ENCODE data around the gene IQCC. TPM values are rescaled to one million over a fixed set of nuclear protein-coding genes. Genes with fewer than 3 reads are reported as not detected.

Gene IQCC
- total RNA-seq, 6 donors from 2014 or later, result 0.55 to 6.3 (median 1.9) TPM

DNA sequence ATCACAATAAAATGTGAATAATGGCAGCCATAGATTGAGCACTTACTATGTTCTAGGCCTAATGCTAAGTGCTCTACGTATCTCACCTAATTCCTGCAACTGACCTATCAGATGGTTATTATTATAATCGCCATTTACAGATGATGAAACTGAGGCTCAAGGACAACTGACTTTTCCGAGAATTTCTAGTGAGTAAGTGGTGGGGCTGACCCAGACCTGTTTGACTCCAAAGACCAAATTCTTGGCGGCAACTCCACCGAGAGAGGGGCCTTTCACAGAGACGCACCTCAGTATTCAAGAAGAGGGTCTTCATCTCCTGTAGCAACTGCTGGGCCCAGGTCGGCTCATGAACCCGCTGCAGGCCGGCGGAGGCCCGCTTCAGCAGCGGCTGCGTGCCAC lies 16.1 kb downstream of the IQCC start:
- 9 to 15% methylated on average over 13 of the region's 13 CpGs for WGBS, 2 donors
- Histone ChIP-seq H3K27ac (peak overlapping the region; percentile 89 to 97 (median 92)), H3K9me3 (no peaks in the 10 kb centered on the region), H3K36me3 (peaks cover 13 to 51% (median 35%) of the 10 kb centered on the region in 4 donors), H3K4me3 (peak overlapping the region; percentile 83 to 93 (median 88)), H3K4me1 (peaks cover 19 to 33% (median 29%) of the 10 kb centered on the region in 4 donors), H3K27me3 (no peaks in the 10 kb centered on the region)
- no peak for DNase-seq
- TF ChIP-seq EP300 (IDR thresholded peaks at IDR 0.05) (no peak), POLR2AphosphoS5 (IDR thresholded peaks at IDR 0.05) (no peak), CTCF (IDR thresholded peaks at IDR 0.05) (no peak), POLR2A (IDR thresholded peaks at IDR 0.05) (no peak)
- no peak for ATAC-seq (ENCODE audit: low FRiP score in 2 of 2)

DNA sequence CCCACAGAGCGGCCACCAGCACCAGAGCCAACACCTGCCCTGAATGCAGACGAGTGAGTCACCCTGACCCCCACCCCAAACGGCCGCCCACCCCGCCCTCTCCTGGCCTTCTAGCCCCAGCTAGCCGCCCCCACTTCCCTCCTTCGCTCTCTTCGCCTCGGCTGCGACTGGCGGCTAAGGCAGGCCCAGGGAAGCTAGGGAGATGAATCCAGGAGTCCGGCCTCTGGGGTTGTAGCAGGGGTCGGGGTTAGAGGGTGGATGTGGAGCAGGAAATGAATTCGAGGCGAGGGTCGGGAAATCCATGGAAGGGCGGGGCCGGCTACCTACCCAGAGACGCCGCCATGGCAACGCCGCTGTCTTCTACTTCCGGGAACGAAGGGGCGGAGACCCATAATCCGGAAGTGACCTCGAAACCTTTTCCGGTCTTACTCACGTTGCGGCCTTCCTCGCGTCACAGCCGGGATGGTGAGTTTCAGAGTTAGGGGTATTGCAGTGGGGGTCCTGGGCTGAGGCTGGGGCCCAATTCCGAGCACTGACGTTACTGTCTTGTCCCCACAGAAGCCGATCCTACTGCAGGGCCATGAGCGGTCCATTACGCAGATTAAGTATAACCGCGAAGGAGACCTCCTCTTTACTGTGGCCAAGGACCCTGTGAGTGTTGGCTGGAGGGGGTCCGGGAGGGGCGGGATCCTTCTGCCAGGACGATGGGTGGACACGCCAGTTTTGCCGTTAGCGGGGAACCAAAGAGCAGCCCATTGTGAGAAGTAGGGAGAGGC lies 16.7 kb downstream of the IQCC start, which contains the start of the genes EIF3I and TMEM234:
Gene EIF3I, plus strand, starts transcription at position 428 of the 776 bp plus-strand sequence. Its CDS starts 35 bp downstream, at position 463.
Gene TMEM234, minus strand, starts transcription at position 374 of the 776 bp plus-strand sequence. Its CDS starts 31 bp downstream, at position 343.
- peak in 1 of 4 donors; percentile 74 for TF ChIP-seq EP300 (IDR thresholded peaks at IDR 0.05)
- TF ChIP-seq POLR2AphosphoS5 (IDR thresholded peaks at IDR 0.05), result peak; percentile 97 to 99
- peak in 3 of 4 donors; percentile 62 to 81 (median 62) for TF ChIP-seq POLR2A (IDR thresholded peaks at IDR 0.05)
- TF ChIP-seq CTCF (IDR thresholded peaks at IDR 0.05), result no peak
- WGBS, 2 donors, result 0 to 1% methylated on average over 33 to 43 of the region's 46 CpGs
- H3K4me1 ChIP-seq, result peaks cover 19 to 33% (median 29%) of the 10 kb centered on the region in 4 donors
- H3K36me3 ChIP-seq, result peaks cover 9 to 51% (median 37%) of the 10 kb centered on the region in 4 donors
- H3K4me3 ChIP-seq, result peak within 1 kb of the TSS; percentile 83 to 93 (median 88)
- no peaks in the 10 kb centered on the region for H3K9me3 ChIP-seq
- no peaks in the 10 kb centered on the region for H3K27me3 ChIP-seq
- H3K27ac ChIP-seq, result peak within 1 kb of the TSS; percentile 89 to 97 (median 92)
- peak; percentile 87 to 96 for DNase-seq
- peak; percentile 95 to 98 for ATAC-seq (ENCODE audit: low FRiP score in 2 of 2)

GRCh38 chr1:32223683-32224082 lies 18.2 kb downstream of the IQCC start:
- no peak for TF ChIP-seq CTCF (IDR thresholded peaks at IDR 0.05)
- no peak for TF ChIP-seq EP300 (IDR thresholded peaks at IDR 0.05)
- TF ChIP-seq POLR2A (IDR thresholded peaks at IDR 0.05), result no peak
- TF ChIP-seq POLR2AphosphoS5 (IDR thresholded peaks at IDR 0.05), result no peak
- WGBS, 2 donors, result 73 to 91% methylated on average over 3 of the region's 3 CpGs
- no peak for ATAC-seq (ENCODE audit: low FRiP score in 2 of 2)
- peak overlapping the region in 1 of 4 donors; percentile 93 for H3K4me3 ChIP-seq
- H3K4me1 ChIP-seq, result peaks cover 19 to 33% (median 29%) of the 10 kb centered on the region in 4 donors
- no peak for DNase-seq
- H3K9me3 ChIP-seq, result no peaks in the 10 kb centered on the region
- H3K27me3 ChIP-seq, result no peaks in the 10 kb centered on the region
- H3K27ac ChIP-seq, result peak overlapping the region; percentile 89 to 97 (median 92)
- H3K36me3 ChIP-seq, result peaks cover 13 to 60% (median 48%) of the 10 kb centered on the region in 4 donors

DNA sequence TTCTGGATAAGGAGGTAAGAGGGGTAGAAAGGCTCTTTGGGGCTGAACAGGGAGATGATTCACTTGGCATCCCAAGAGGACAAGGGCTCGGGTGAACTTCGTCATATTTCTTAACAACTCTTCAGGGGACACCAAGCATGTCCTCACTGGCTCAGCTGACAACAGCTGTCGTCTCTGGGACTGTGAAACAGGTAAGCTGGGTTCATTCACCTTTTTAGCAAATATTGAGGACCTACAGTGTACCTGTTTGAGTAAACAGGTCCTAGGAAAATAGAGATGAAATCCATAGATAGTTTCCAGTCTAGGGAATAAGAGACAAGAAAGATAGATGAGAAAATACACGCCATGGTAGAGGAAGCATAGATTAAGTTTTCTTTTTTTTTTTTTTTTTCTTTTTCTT lies 18.8 kb downstream of the IQCC start:
- Histone ChIP-seq H3K4me3 (no peak overlapping the region), H3K9me3 (no peaks in the 10 kb centered on the region), H3K36me3 (peaks cover 18 to 62% (median 53%) of the 10 kb centered on the region in 4 donors), H3K27ac (peak overlapping the region in 2 of 4 donors; percentile 91 to 94), H3K4me1 (peaks cover 19 to 33% (median 29%) of the 10 kb centered on the region in 4 donors), H3K27me3 (no peaks in the 10 kb centered on the region)
- ATAC-seq (ENCODE audit: low FRiP score in 2 of 2) (no peak), DNase-seq (no peak)
- no peak for TF ChIP-seq CTCF (IDR thresholded peaks at IDR 0.05)
- no peak for TF ChIP-seq POLR2AphosphoS5 (IDR thresholded peaks at IDR 0.05)
- TF ChIP-seq EP300 (IDR thresholded peaks at IDR 0.05), result no peak
- TF ChIP-seq POLR2A (IDR thresholded peaks at IDR 0.05), result no peak
- 92 to 94% methylated on average over 4 of the region's 4 CpGs for WGBS, 2 donors
